ENCODE results near the gene MED27. TPM values are rescaled to one million over a fixed set of nuclear protein-coding genes. Genes with fewer than 3 reads are reported as not detected.

The MED27 gene
- total RNA-seq, 2 experiments from 2014 or later: 33.0 to 35.0 TPM

DNA sequence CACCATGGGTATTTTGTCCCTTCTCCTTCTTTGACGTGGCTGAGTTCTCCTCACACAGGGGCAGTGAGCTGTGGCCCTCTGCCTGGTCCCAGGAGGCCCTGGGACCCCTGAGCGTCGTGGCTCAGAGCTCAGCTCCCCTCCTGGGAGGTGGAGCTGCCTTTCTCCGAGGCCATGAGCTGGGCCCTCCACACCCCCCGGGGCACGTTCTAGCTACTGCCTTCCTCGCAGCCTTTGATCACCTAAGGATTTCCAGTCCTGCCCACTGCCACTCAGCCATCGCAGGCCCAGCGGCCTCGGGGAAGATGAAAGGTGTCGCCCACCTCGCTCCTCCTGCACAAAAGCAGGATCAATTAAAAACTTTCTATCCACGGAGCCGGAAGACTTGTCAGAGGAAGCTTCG is 244.9 kb downstream of the MED27 start:
- CTCF ChIA-PET: no interaction called here
- POLR2A ChIA-PET: no interaction called here

DNA sequence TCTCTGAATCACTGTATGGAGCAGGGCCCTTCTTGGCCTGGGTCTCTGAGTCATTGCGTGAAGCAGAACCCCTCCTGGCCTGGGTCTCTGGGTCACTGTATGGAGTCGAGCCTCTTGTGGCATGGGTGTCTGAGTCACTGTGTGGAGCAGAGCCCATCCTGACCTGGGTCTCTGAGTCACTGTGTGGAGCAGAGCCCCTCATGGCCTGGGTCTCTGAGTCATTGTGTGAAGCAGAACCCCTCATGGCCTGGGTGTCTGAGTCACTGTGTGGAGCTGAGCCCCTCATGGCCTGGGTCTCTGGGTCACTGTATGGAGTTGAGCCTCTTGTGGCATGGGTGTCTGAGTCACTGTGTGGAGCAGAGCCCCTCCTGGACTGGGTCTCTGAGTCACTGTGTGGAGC is 245.8 kb downstream of the MED27 start:
- ChIA-PET POLR2A (no interaction called here), CTCF (no interaction called here)

DNA sequence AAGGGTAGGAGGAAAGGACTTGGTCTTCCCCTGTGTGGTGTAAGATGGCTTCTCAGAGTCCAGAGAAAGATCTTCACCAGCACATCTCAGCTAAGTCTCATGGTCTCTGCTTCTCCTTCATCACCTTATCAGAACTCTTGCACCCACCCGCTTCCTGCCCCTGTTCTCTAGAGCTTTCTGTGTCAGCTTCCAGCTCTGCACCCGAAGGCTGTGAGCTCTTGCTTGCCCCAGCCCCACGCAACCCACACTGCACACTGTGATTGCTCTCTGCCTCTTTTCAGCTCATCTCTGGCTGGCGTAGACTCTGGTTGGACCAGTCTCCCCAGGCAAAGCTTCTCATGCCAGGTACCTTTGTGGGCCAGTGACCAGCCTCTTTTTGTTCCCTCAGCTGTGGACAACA is 246.6 kb downstream of the MED27 start:
- ChIA-PET CTCF (no interaction called here), POLR2A (no interaction called here)

DNA sequence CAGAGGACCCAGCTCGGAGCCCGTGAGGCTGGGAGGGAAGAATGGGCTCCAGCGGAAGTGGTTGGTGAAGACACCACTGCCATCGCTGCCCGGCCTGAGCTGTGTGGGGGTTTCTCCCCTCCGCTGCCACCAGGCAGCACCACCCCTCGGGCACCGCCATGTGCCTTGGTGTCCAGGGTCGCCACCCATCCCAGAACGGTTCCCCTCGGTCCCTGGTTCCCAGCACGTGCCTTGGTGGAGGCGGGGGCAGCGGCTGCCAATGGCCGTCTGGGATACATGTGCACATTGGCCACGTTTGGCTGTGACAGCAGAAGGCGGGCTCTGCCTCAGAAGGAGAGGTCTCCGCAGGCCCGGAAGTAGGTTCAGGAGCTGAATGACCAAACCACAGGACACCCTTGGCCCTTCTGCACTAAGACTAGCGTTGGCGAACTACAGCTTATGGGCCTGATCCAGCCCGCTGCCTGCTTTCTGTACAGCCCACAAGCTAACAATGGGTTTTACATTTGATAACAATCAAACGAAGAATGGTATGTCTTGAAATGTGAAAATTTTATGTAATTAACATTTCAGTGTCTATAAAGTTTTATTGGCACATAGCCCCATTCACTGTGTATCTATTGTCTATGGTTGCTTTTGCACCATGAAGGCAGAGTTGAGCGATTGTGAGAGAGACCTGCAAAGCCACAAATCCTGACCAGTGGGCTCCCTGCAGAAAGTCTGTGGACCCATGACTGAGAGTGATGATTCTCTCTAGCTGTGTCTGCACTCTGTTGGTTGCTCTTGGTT is 248.1 kb downstream of the MED27 start:
- CTCF ChIA-PET: no interaction called here

DNA sequence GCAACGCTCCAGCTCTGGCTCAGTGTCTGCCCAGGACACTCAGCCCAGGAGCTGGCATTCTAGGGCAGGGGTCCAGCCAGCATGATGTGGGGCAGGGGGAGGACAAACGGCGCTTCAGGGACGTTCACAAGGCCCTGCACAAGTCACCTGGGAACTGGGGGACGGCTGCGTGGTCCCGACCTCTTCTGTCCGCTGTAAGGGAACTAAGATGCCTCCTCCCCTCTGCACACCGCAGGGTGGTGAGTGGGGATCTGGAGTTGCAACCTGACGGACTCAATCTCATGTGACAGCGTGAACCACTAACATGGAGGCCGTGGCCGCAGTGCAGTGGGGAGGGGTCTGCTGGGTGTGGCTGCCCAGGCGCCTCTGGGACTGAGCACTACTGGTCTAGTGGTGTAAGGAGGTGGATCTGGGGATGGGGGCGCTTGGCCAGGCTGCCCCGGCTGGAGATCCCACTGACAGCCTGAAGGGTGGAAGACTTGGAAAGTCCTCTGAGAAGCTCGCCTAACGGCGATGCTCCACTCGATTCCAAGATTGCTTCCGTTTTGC is 251.8 kb downstream of the MED27 start:
- CTCF ChIA-PET: no interaction called here
- POLR2A ChIA-PET: no interaction called here

More for the DNA sequence above, 248.1 kb downstream of the MED27 start:
- POLR2A ChIA-PET: no interaction called here

DNA sequence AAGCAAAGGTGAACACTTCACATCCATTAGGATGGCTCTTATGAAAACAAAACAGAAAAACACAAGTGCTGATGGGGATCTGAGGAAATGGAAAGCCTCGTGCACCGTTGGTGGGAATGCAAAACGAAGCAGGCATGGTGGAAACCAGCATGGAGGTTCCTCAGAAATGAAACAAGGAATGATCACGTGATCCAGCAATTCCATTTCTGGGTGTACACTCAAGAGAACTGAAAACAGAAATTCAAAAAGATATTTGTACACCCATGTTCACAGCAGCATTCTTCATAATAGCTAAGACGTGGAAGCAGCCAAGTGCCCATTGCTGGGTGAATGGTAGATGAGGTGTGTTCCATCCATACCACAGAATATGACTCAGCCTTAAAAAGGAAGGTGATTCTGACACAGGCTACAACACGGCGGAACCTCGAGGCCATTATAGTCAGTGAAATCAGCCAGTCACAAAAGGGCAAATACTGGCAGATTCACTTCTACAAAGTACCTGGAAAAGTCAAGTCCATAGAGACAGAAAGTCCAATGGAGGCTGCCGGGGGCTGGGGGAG is 252.6 kb downstream of the MED27 start:
- ChIA-PET POLR2A (no interaction called here), CTCF (no interaction called here)

DNA sequence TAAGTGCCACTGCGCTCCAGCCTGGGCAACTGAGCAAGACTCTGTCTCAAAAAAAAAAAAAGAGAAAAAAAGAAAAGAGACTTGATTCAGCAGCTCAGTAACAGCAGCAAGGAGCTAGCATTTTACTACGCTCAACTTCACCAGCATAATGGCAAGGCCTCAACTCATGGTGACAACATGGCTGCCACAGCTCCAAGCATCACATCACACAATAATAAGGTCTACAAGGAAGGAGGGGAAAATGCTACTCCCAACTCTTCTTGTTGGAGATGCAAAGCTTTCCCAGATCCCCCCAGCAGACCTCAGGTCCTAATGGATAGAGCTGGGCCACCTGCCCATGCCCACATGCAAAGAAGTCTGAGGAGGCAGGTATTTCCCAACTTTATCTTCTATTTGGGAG is 253.6 kb downstream of the MED27 start:
- POLR2A ChIA-PET: no interaction called here

DNA sequence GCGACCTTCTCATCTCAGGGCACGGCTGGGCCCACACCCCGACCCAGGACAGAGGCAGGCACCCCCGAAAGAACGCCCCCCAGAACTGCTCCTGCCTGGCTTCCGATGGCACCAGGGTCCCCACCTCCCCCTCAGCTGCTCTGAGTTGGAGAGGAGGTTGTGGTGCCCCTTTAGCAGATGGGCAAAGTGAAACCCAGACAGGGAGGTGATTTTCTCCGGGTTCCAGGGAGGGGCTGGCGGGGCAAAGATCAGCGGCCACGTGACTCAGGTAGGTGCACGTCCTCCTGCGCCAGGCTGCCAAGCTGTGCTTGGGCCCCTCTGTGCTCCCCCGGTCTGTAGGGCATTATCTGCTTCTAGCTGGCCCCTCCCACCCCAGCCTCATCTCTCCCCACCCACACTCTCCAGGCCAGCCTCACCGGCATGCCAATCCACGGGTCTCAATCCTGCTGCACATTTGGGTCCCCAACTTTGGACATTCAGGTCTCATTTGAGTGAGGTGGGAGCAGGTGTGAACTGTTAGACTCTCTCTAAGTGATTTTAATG is 254.6 kb downstream of the MED27 start:
- POLR2A ChIA-PET: no interaction called here
- CTCF ChIA-PET: interaction anchor here (0.6 kb wide), 1 partner anchor 651 kb away, joined by 3 read pairs; no protein-coding TSS in a partner anchor

More for the DNA sequence above, 253.6 kb downstream of the MED27 start:
- CTCF ChIA-PET: no interaction called here

DNA sequence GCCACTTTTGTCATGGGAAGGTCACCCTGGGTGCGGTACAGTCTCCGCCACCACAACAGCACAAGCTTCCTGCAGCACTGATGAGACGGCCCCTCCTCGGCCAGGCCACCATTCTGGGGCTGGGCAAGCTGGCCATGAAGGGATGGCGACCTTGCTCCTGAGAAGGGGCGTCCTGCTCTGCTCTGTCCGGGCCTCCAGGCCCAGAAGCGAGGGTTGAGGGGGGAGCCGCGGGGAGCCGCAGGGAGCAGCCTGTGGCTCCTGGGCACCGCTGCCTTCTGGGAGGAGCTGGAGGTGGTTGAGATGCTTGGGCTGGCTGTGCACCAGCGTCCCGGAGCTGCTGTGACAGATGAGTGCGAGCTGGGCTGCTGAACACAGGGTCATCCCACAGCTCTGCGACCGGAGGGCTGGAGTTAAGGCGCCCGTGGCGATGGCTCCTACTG is 255.5 kb downstream of the MED27 start:
- CTCF ChIA-PET: no interaction called here

DNA sequence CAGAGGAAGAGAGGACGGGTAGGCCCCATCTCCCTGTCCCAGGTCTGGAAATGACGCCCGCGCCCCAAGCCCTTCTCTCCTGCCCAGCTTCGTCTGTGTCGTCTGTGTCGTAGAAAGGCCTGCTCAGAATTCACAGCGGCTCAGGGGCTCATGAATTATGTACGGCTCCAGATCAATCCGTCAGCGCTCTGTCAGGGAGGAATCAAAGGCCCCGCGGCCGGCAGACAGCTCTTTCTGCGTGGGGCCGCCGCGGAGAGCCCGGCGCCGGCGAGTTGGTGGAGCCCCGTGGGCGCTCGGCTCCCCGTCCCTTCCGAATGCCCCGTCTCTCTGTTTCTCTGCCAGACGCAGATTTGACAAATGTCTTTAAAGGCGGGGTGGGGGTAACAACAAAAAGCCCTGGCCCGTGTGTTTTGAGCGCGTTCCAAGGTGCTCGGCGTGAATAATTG is 255.9 kb downstream of the MED27 start:
- ChIA-PET POLR2A (no interaction called here), CTCF (no interaction called here)

More for the DNA sequence above, 255.5 kb downstream of the MED27 start:
- POLR2A ChIA-PET: no interaction called here

DNA sequence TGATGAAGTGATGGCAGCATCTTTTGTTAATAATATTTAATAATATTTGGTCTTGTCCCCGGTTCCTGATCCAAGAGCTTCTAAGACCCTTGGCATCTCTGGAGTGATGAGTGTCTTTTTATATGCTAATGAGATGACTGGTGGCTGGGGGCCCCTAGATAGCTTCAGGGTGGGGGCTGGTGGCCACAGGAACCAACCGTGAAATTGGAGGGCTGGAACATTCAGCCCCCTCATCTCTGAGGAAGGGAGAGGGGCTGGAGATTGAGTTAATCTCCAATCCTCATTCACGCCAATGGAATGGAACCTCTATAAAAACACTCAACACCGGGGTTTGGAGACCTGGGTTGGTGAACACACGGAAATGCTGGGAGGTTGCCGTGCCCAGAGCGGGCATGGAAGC is 261.6 kb downstream of the MED27 start:
- ChIA-PET POLR2A (interaction anchor here (0.6 kb wide), 1 partner anchor 1850 kb away, joined by 3 read pairs; no protein-coding TSS in a partner anchor), CTCF (interaction anchor here (0.6 kb wide), 1 partner anchor 66 kb away, joined by 3 read pairs; no protein-coding TSS in a partner anchor)

DNA sequence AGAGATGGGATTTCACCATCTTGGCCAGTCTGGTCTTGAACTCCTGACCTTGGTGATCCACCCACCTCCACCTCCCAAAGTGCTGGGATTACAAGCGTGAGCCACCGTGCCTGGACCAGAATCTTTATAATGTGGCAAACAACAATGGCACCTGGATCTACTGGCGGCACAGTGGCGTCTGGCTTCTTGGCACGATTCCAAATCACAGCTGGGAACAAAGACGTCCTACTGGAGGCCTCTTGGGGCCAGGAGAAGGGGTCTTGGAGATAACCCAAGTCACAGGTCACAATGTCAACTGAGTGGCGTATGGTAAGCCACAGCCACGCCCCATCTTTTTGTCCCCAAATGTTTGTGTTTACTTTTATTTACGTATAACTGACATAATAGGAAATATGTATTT is 262.0 kb downstream of the MED27 start:
- POLR2A ChIA-PET: interaction anchor here (0.6 kb wide), 1 partner anchor 1850 kb away, joined by 3 read pairs; no protein-coding TSS in a partner anchor
- CTCF ChIA-PET: interaction anchor here (0.6 kb wide), 1 partner anchor 67 kb away, joined by 3 read pairs; no protein-coding TSS in a partner anchor

DNA sequence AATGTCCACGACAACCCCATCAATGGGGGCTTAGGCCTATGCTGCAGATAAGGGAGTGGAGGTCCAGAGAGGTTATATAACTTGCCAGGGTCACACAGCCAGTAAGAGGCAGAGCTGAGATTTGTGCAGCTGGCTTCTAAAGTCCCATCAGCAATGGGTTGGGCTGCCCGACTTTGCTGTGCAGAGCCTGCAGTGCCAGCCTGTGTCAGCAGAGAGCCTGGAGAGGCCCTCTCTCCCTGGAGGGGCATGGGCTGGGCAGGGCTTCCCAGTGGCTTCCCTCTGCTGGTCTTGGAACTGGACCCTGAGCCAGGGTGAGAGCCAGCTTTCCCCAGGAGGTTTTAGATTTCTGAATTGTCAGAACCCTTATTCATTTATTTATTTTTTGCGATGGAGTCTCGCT is 262.6 kb downstream of the MED27 start:
- CTCF ChIA-PET: no interaction called here
- POLR2A ChIA-PET: no interaction called here

DNA sequence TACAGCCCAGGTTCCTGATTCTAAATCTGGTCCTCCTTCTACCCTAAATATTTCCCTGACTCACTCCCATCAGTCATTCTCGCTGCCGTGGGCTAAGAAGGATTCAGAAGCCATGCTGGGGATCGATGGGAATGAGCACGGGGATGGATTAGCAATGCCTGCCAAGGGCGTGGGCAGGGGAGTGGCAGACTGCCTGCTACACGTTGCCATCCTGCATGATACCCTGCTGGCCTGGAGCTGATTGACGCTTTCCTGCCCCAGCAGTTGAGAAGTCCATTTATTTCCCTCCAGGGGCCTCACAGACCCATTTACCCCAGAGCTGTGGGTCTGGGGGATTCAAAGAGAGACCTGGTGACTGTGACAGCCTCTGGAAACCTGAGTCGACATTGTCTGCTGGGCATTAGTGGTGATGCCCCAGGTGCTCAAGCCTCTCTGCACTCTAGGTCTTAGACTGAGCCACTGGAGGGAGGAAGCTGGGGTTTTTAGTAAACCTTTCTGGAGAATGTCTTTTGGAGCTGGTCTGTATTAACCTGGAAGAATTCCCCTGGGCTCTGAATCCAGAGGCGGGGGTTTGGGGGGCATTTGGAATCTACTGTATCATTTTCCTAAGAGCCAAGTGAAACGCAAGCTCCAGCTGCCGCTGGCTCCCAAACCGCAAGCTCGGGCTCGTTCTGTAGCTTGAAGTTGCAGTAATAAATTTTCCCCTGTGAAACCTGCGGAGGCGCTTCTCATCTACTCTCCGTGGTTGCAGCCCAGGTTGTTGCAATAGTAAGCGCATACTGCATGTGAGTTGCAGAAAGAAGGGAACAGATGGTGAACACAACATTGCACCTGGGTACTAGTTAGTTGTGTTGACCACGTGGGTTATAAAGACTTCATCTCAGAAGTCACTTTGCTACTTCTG is 263.4 kb downstream of the MED27 start:
- ChIA-PET POLR2A (no interaction called here), CTCF (no interaction called here)

DNA sequence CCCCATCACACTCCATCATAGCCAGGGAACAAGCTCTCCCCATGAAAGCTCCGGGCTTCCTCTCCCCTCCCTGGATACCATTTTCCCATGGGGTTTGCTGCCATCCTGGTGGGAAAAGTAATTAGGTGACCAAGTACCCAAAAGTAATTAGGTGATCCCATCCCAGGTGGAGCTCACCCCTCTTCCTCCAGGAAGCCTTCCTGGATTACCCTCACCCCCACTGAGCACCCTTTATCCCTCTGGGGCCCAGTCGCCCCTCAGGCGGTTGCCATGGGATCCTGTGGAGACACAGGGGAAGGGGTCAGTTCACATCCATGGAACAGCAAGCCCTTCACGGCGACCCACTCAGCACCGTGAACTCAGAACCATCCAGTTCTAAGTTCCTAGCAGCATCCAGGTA is 265.0 kb downstream of the MED27 start:
- ChIA-PET POLR2A (no interaction called here), CTCF (interaction anchor here (0.6 kb wide), 1 partner anchor 125 kb away, joined by 6 read pairs; no protein-coding TSS in a partner anchor)

DNA sequence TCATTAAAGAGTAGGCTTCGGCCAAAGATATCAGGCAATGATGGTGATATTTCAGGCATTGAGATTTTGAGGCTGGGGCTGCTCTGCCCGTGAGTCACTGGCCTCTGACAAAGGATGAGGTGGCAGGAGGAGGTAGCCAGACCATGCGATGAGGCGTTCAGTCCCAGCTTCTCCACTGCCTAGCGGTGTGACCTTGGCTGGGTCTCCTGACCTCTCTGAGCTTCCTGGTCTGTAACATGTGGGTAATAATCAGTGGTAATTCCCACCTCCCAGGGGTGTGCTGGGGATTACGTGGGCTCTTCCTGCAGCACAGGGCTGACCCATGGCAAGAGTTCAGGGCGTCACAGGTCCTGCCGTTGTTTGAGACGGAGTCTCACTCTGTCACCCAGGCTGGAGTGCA is 266.6 kb downstream of the MED27 start:
- POLR2A ChIA-PET: no interaction called here
- CTCF ChIA-PET: no interaction called here

DNA sequence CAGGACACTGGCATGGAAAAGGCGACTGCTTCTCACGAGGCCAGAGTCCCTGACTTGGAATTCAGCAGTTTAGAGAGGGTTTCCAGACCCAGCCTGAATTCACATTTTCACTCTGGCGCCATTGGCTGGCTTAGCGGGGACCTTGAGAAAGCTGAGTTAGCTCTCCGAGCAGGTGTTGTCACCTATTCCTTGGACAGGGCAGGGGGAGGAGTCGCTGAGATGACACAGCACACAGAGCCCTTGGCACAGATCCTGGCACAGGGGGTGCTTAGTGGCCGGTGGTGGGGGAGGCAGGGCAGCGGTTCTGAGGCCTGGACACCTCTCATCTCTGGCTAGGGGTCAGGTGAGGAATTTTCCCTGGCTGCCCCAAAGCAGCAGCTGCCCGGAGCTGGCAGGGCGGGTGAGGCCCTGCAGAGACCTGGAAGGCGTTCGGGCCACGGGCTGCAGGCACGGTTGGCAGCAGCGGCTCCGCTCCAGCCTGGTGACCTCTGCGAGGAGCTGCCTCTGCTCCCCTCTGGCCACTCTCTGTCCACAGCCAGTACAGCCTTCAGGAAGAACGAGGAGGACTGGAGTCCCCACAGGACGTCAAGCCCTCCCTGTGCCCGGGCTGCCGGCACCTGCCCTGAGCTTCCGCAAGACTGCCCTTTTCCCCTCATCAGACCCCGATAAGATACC is 267.4 kb downstream of the MED27 start:
- CTCF ChIA-PET: no interaction called here
- POLR2A ChIA-PET: no interaction called here

DNA sequence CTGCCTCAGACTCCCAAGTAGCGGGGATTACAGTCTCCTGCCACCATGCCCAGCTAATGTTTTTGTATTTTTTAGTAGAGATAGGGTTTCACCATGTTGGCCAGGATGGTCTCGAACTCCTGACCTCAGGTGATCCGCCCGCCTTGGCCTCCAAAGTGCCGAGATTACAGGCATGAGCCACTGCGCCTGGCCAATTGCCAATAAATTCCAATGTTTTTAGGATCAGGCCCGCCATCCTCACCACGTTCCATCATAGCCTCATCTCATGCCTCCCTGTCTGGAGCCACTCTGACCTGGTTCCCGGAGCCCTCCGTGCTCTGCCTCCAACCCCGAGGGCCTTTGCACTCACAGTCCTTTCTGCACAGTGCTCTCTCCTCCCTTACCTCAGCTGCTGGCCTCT is 268.3 kb downstream of the MED27 start:
- ChIA-PET CTCF (no interaction called here), POLR2A (no interaction called here)
